Peyer's patch (tissue), 4 donors: Measurements from ENCODE around the gene CALR3. TPM values are rescaled to one million over a fixed set of nuclear protein-coding genes. Genes with fewer than 3 reads are reported as not detected.
"Not testable (repeated sequence)": the region's sequence is repeated elsewhere in the genome, so short reads cannot be mapped to it uniquely, and the experiment has no call there.

Experiments used
- DNase-seq, 3 donors: peaks; one replicate each; pipeline ENCODE4 v3.0.0-alpha.2; 2017 to 2019
- H3K27ac ChIP-seq, 4 donors: fragments of 200-600 bp; sonication (generic); one replicate each; pipeline ENCODE4 v1.5.1; 2016 to 2019
- H3K27me3 ChIP-seq, 2 donors: fragments of 200-600 bp; sonication (generic); one replicate each; pipeline ENCODE4 v1.5.1; 2019
- H3K36me3 ChIP-seq, 3 donors: fragments of 200-600 bp; sonication (generic); one replicate each; pipeline ENCODE4 v1.5.1; 2016 to 2019
- H3K4me1 ChIP-seq, 4 donors: fragments of 200-600 bp; sonication (generic); one replicate each; pipeline ENCODE4 v1.5.1; 2016 to 2019
- H3K4me3 ChIP-seq, 4 donors: fragments of 200-600 bp; sonication (generic); 1 replicate in 3 of 4; 2 replicates in 1 of 4; pipeline ENCODE4 v1.5.1; 2016 to 2019; ENCODE audit warnings: mild to moderate bottlenecking in 1 of 4
- H3K9me3 ChIP-seq, 4 donors: fragments of 200-600 bp; sonication (generic); one replicate each; pipeline ENCODE4 v1.5.1; 2016 to 2019; ENCODE audit warnings: mild to moderate bottlenecking in 1 of 4
- POLR2A ChIP-seq, 2 donors: fragments of 450-650 bp; IDR thresholded peaks; one replicate each; pipeline ENCODE4 v1.5.1; 2017; ENCODE audit warnings: antibody characterized with exemption in 2 of 2, mild to moderate bottlenecking in 2 of 2, moderate library complexity in 2 of 2
- total RNA-seq, 4 donors: library from RNA; depleted of rRNA; stranded (reverse); fragments of >200 nt; gene quantifications; one replicate each; pipeline ENCODE4 v1.1.0, GENCODE V29; 2016
- TF ChIP-seq, protein P1 (sequence below), 6 experiments: fragments of 450-650 bp in 4 of 6; fragments of 200-600 bp in 2 of 6; sonication (generic) in 1 of 6; IDR thresholded peaks; one replicate each; pipeline ENCODE4 v1.5.1; 2017 to 2019; ENCODE audit warnings: antibody characterized with exemption in 6 of 6, mild to moderate bottlenecking in 3 of 6, moderate library complexity in 1 of 6

The CALR3 gene
- total RNA-seq, 4 donors from 2014 or later, result not detected

GRCh38 chr19:16472992-16473391 lies 23.0 kb downstream of the CALR3 start:
- peaks cover 0 to 15% (median 8%) of the 10 kb centered on the region in 4 donors for H3K4me1 ChIP-seq
- no peaks in the 10 kb centered on the region for H3K27me3 ChIP-seq
- no peak overlapping the region for H3K4me3 ChIP-seq
- TF ChIP-seq, protein P1, sequence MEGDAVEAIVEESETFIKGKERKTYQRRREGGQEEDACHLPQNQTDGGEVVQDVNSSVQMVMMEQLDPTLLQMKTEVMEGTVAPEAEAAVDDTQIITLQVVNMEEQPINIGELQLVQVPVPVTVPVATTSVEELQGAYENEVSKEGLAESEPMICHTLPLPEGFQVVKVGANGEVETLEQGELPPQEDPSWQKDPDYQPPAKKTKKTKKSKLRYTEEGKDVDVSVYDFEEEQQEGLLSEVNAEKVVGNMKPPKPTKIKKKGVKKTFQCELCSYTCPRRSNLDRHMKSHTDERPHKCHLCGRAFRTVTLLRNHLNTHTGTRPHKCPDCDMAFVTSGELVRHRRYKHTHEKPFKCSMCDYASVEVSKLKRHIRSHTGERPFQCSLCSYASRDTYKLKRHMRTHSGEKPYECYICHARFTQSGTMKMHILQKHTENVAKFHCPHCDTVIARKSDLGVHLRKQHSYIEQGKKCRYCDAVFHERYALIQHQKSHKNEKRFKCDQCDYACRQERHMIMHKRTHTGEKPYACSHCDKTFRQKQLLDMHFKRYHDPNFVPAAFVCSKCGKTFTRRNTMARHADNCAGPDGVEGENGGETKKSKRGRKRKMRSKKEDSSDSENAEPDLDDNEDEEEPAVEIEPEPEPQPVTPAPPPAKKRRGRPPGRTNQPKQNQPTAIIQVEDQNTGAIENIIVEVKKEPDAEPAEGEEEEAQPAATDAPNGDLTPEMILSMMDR (IDR thresholded peaks at IDR 0.05), result no peak
- TF ChIP-seq POLR2A (IDR thresholded peaks at IDR 0.05), result no peak
- no peak for DNase-seq
- H3K9me3 ChIP-seq, result peaks cover 0 to 3% (median 0%) of the 10 kb centered on the region in 4 donors
- no peak overlapping the region for H3K27ac ChIP-seq
- no peaks in the 10 kb centered on the region for H3K36me3 ChIP-seq

DNA sequence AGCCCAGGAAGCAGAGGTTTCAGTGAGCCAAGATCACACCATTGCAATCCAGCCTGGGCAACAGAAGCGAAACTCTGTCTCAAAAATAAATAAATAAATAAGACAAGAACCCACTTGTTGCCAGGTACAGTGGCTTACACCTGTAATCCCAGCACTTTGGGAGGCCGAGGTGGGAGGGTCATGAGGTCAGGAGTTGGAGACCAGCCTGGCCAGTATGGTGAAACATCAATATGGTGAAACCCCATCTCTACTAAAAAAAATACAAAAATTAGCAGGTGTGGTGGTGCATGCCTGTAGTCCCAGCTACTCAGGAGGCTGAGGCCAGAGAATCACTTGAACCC lies 23.4 kb downstream of the CALR3 start:
- DNase-seq, H3K36me3 ChIP-seq, H3K27me3 ChIP-seq, H3K9me3 ChIP-seq: not testable (repeated sequence)
- peak overlapping the region; percentile 78 to 92 (median 88) for H3K27ac ChIP-seq
- H3K4me1 ChIP-seq, result peaks cover 0 to 15% (median 8%) of the 10 kb centered on the region in 4 donors
- peak overlapping the region; percentile 74 to 100 (median 100) for H3K4me3 ChIP-seq

DNA sequence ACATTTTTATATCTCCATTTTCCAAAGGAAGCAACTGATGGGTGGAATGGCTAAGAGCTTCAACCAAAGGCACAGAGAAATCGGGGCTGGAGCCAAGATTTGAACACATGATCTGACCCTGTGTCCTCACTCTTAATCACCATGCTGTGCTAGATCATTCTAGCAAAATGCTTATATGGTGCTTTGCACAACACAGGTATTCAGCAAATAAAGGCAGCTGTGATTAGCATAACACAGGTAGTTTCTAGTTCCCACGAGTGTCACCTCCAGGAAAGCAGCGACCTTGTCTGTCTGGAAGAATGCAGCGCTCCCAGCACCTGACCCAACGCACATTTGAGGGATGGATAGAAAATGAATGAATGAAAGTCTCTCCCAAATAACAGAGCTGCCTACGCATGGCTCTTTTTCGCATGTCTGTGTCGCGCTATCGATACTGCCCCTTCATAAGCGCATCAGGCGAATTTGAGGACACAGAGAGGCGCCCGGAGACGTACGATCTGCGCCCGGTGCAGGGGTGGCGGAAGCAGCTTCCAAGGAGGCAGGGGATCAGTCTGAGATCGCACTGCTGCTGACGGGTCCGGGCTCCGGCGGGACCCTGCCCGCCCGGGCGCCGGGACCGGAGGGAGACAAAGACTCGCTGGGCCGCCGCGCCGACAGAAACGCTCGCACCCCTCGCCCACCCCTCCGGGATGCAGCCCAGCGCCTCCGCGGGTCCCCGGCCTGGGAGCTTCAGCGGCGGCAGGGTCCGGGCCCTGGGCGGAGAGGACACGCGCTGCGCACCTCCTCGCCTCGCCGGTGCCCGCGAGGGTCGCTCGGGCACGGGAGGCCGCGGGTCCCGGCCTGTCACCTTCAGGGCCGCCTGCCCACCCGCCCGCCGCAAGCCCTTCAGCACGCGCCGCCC lies 24.8 kb downstream of the CALR3 start:
- peak in 1 of 2 donors; percentile 11 for TF ChIP-seq POLR2A (IDR thresholded peaks at IDR 0.05)
- TF ChIP-seq, protein P1 (IDR thresholded peaks at IDR 0.05), result no peak
- Histone ChIP-seq H3K9me3 (peaks cover 0 to 3% (median 0%) of the 10 kb centered on the region in 4 donors), H3K27me3 (no peaks in the 10 kb centered on the region), H3K4me3 (peak overlapping the region; percentile 74 to 100 (median 100)), H3K27ac (peak overlapping the region; percentile 78 to 92 (median 88)), H3K36me3 (no peaks in the 10 kb centered on the region), H3K4me1 (peaks cover 0 to 15% (median 8%) of the 10 kb centered on the region in 4 donors)
- peak in 1 of 3 donors; percentile 56 for DNase-seq

- DNase-seq, result no peak
- Histone ChIP-seq H3K27ac (peak overlapping the region in 2 of 4 donors; percentile 87 to 92), H3K9me3 (peaks cover 0 to 3% (median 0%) of the 10 kb centered on the region in 4 donors), H3K4me3 (peak overlapping the region; percentile 74 to 100 (median 100)), H3K36me3 (no peaks in the 10 kb centered on the region), H3K4me1 (peaks cover 0 to 15% (median 8%) of the 10 kb centered on the region in 4 donors), H3K27me3 (no peaks in the 10 kb centered on the region)
- TF ChIP-seq POLR2A (IDR thresholded peaks at IDR 0.05), result no peak
- TF ChIP-seq, protein P1 (IDR thresholded peaks at IDR 0.05), result no peak
Measured at GRCh38 chr19:16470541-16470910, 25.4 kb downstream of the CALR3 start.

GRCh38 chr19:16467581-16467980 lies 28.4 kb downstream of the CALR3 start:
- TF ChIP-seq POLR2A (IDR thresholded peaks at IDR 0.05), result no peak
- TF ChIP-seq, protein P1 (IDR thresholded peaks at IDR 0.05), result no peak
- no peaks in the 10 kb centered on the region for H3K9me3 ChIP-seq
- H3K27me3 ChIP-seq, result no peaks in the 10 kb centered on the region
- H3K4me3 ChIP-seq, result no peak overlapping the region
- H3K27ac ChIP-seq, result no peak overlapping the region
- DNase-seq, result no peak
- no peaks in the 10 kb centered on the region for H3K36me3 ChIP-seq
- peaks cover 0 to 24% (median 8%) of the 10 kb centered on the region in 4 donors for H3K4me1 ChIP-seq

DNA sequence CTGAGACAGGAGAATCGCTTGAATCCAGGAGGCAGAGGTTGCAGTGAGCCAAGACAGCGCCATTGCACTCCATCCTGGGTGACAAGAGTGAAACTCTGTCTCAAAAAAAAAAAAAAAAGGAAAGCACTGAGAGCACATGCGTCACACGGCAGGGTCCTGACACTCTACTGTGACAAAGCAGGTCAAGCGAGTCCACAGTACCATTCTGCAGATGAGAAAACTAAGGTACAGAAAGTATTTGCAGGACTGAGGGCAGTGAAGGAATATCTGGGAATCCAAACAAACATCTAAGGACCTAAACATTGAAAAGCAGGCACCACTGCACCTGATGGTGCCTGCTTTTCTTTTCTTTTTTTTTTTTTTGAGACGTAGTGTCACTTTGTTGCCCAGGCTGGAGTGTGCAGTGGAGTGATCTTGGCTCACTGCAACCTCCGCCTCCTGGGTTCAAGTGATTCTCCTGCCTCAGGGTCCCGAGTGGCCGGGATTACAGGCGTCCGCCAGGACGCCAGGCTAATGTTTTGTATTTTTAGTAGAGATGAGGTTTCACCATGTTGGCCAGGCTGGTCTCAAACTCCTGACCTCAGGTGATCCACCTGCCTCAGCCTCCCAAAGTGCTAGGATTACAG lies 29.1 kb downstream of the CALR3 start:
- H3K9me3 ChIP-seq, H3K36me3 ChIP-seq, H3K27me3 ChIP-seq, H3K4me3 ChIP-seq, H3K27ac ChIP-seq, DNase-seq: not testable (repeated sequence)
- peaks cover 0 to 24% (median 8%) of the 10 kb centered on the region in 4 donors for H3K4me1 ChIP-seq
